ENCODE data around the gene TMOD2.

TMOD2 gene

GRCh38 chr15:51818150-51818549, 66.8 kb downstream of the TMOD2 start:
- no peaks in the 10 kb centered on the region for H3K36me3 ChIP-seq (ENCODE audit: control insufficient read depth, insufficient read depth, low read length)
- peaks cover 4% of the 10 kb centered on the region; the same call in 1 of the 2 replicates for H3K4me1 ChIP-seq (ENCODE audit: control insufficient read depth, insufficient read depth, low read length)
- no peaks in the 10 kb centered on the region for H3K27me3 ChIP-seq (ENCODE audit: control insufficient read depth, insufficient read depth, low read length)
- peaks cover 8% of the 10 kb centered on the region for H3K9me3 ChIP-seq (ENCODE audit: control insufficient read depth, insufficient read depth, low read depth, low read length)
- no peak overlapping the region for H3K4me3 ChIP-seq (ENCODE audit: low read depth, low read length)
- no peak overlapping the region for H3K9ac ChIP-seq (ENCODE audit: low read length)
- H3K27ac ChIP-seq (ENCODE audit: low read depth, low read length): no peak overlapping the region

DNA sequence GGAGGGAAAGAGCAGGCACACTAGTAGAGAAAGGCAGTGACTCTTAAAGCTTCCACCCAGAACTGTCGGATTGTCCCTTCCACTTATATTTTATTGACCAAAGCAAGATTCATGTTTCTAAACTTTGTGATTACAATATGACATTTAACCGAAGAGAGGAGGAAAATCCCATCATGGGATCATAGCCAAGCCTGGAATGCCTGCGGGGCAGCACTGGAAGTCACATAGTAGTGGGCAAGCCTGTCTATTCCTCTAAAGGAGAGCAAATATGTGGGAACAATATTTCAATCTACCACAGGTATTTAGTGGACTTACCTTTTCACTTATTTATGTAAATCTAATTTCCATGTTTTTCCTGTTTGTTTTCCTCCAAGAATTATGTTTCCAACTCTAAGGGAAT, 74.3 kb downstream of the TMOD2 start:
- Histone ChIP-seq H3K4me1 (ENCODE audit: control insufficient read depth, insufficient read depth, low read length) (0 out of 2 replicates have a peak, but pooled peaks cover 4% of the 10 kb centered on the region), H3K36me3 (ENCODE audit: control insufficient read depth, insufficient read depth, low read length) (no peaks in the 10 kb centered on the region), H3K9me3 (ENCODE audit: control insufficient read depth, insufficient read depth, low read depth, low read length) (peaks cover 8% of the 10 kb centered on the region), H3K27ac (ENCODE audit: low read depth, low read length) (no peak overlapping the region), H3K27me3 (ENCODE audit: control insufficient read depth, insufficient read depth, low read length) (no peaks in the 10 kb centered on the region), H3K9ac (ENCODE audit: low read length) (no peak overlapping the region), H3K4me3 (ENCODE audit: low read depth, low read length) (no peak overlapping the region)

- Histone ChIP-seq H3K4me1 (ENCODE audit: control insufficient read depth, insufficient read depth, low read length) (peaks cover 8% of the 10 kb centered on the region; the same call in 1 of the 2 replicates), H3K4me3 (ENCODE audit: low read depth, low read length) (peak overlapping the region; percentile 71; the same call in 1 of the 2 replicates), H3K36me3 (ENCODE audit: control insufficient read depth, insufficient read depth, low read length) (no peaks in the 10 kb centered on the region), H3K9me3 (ENCODE audit: control insufficient read depth, insufficient read depth, low read depth, low read length) (no peaks in the 10 kb centered on the region), H3K27me3 (ENCODE audit: control insufficient read depth, insufficient read depth, low read length) (no peaks in the 10 kb centered on the region), H3K27ac (ENCODE audit: low read depth, low read length) (no peak overlapping the region), H3K9ac (ENCODE audit: low read length) (no peak overlapping the region)
These were observed 77.4 kb downstream of the TMOD2 start for GRCh38 chr15:51828621-51829375.

GRCh38 chr15:51829376-51830275, 78.2 kb downstream of the TMOD2 start, which contains the start of gene TMOD3:
TSS of gene TMOD3 (plus strand) at chr15:51829653. CDS start at chr15:51862885, 33,232 bp downstream.
- no peaks in the 10 kb centered on the region for H3K36me3 ChIP-seq (ENCODE audit: control insufficient read depth, insufficient read depth, low read length)
- H3K9ac ChIP-seq (ENCODE audit: low read length): peak within 1 kb of the TSS; percentile 69
- peak within 1 kb of the TSS; percentile 42; the same call in 1 of the 2 replicates for H3K27ac ChIP-seq (ENCODE audit: low read depth, low read length)
- no peaks in the 10 kb centered on the region for H3K27me3 ChIP-seq (ENCODE audit: control insufficient read depth, insufficient read depth, low read length)
- no peaks in the 10 kb centered on the region for H3K9me3 ChIP-seq (ENCODE audit: control insufficient read depth, insufficient read depth, low read depth, low read length)
- H3K4me3 ChIP-seq (ENCODE audit: low read depth, low read length): peak within 1 kb of the TSS; percentile 71
- H3K4me1 ChIP-seq (ENCODE audit: control insufficient read depth, insufficient read depth, low read length): peaks cover 8% of the 10 kb centered on the region; the same call in 1 of the 2 replicates

GRCh38 chr15:51830276-51830806, 78.9 kb downstream of the TMOD2 start:
- Histone ChIP-seq H3K9ac (ENCODE audit: low read length) (peak overlapping the region; percentile 69), H3K27ac (ENCODE audit: low read depth, low read length) (no peak overlapping the region; the same call in 1 of the 2 replicates), H3K4me3 (ENCODE audit: low read depth, low read length) (peak overlapping the region; percentile 71), H3K9me3 (ENCODE audit: control insufficient read depth, insufficient read depth, low read depth, low read length) (no peaks in the 10 kb centered on the region), H3K4me1 (ENCODE audit: control insufficient read depth, insufficient read depth, low read length) (peaks cover 11% of the 10 kb centered on the region; the same call in 1 of the 2 replicates), H3K27me3 (ENCODE audit: control insufficient read depth, insufficient read depth, low read length) (no peaks in the 10 kb centered on the region), H3K36me3 (ENCODE audit: control insufficient read depth, insufficient read depth, low read length) (no peaks in the 10 kb centered on the region)

DNA sequence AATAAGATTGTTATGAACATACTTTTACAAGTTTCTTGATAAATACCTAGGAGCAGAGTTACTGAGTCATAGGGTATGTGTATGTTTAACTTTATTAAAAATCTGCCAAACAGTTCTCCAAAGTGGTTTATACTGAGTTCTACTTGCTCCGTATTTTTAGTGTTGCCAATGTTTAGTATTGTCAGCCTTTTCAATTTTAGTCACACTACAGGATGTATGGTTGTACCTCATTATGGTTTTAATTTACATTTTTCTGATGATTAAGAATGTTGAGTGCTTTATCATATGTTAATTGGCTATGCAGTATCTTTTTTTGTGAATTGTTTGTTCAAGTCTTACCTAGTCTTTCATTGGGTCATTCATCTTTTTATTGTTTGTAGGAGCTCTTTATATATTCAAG, 82.4 kb downstream of the TMOD2 start:
- Histone ChIP-seq H3K4me3 (ENCODE audit: low read depth, low read length) (no peak overlapping the region), H3K4me1 (ENCODE audit: control insufficient read depth, insufficient read depth, low read length) (peaks cover 24% of the 10 kb centered on the region), H3K9me3 (ENCODE audit: control insufficient read depth, insufficient read depth, low read depth, low read length) (no peaks in the 10 kb centered on the region), H3K27ac (ENCODE audit: low read depth, low read length) (no peak overlapping the region), H3K27me3 (ENCODE audit: control insufficient read depth, insufficient read depth, low read length) (no peaks in the 10 kb centered on the region), H3K9ac (ENCODE audit: low read length) (no peak overlapping the region), H3K36me3 (ENCODE audit: control insufficient read depth, insufficient read depth, low read length) (no peaks in the 10 kb centered on the region)

DNA sequence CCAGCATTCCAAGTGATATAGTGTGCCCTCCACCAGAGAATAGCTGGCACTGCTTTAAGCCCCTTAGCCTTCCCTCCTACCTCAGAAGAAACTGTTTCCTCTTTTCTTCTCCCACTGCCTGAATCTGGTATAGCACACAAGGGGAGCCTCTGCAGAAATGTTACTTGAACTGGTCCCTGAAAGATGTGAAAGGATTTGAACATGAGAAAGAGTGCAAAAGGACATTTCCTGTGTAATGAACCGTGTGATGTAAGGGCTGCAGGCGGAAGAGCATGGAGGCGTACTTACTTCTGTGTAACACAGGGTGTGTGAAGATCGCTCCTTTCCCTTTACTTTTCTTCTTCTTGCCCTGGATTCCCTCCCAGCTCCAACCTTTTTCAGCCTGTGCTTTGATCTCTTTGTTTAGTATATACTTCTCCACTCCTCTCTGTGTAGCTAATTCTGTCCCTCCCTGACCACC, 86.4 kb downstream of the TMOD2 start:
- Histone ChIP-seq H3K27me3 (ENCODE audit: control insufficient read depth, insufficient read depth, low read length) (no peaks in the 10 kb centered on the region), H3K27ac (ENCODE audit: low read depth, low read length) (no peak overlapping the region), H3K9ac (ENCODE audit: low read length) (no peak overlapping the region), H3K4me3 (ENCODE audit: low read depth, low read length) (no peak overlapping the region), H3K4me1 (ENCODE audit: control insufficient read depth, insufficient read depth, low read length) (peaks cover 33% of the 10 kb centered on the region), H3K36me3 (ENCODE audit: control insufficient read depth, insufficient read depth, low read length) (no peaks in the 10 kb centered on the region), H3K9me3 (ENCODE audit: control insufficient read depth, insufficient read depth, low read depth, low read length) (no peaks in the 10 kb centered on the region)

DNA sequence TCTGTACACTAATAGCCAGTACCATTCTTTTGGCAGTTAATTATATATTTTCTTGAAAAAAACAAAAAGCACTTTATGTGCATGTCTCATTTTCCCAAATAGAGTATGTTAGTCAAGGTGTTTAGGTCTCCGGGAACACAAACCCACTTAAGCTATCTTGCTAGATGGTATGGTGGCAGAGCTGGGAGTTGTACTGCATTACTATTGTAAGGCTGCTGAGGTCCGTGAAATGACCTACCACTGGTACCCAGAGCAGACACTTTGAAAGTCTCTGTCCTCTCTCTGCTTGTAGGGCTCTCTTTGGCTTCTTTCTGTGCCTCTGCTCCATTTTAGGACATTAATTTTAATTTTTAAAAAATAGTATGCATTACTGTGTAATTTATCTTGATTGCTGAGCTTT, 86.9 kb downstream of the TMOD2 start:
- no peak overlapping the region for H3K9ac ChIP-seq (ENCODE audit: low read length)
- H3K27ac ChIP-seq (ENCODE audit: low read depth, low read length): no peak overlapping the region
- no peaks in the 10 kb centered on the region for H3K36me3 ChIP-seq (ENCODE audit: control insufficient read depth, insufficient read depth, low read length)
- H3K27me3 ChIP-seq (ENCODE audit: control insufficient read depth, insufficient read depth, low read length): no peaks in the 10 kb centered on the region
- H3K4me1 ChIP-seq (ENCODE audit: control insufficient read depth, insufficient read depth, low read length): peaks cover 37% of the 10 kb centered on the region
- no peak overlapping the region for H3K4me3 ChIP-seq (ENCODE audit: low read depth, low read length)
- no peaks in the 10 kb centered on the region for H3K9me3 ChIP-seq (ENCODE audit: control insufficient read depth, insufficient read depth, low read depth, low read length)

- Histone ChIP-seq H3K27me3 (ENCODE audit: control insufficient read depth, insufficient read depth, low read length) (no peaks in the 10 kb centered on the region), H3K9me3 (ENCODE audit: control insufficient read depth, insufficient read depth, low read depth, low read length) (no peaks in the 10 kb centered on the region), H3K4me3 (ENCODE audit: low read depth, low read length) (no peak overlapping the region), H3K9ac (ENCODE audit: low read length) (no peak overlapping the region), H3K36me3 (ENCODE audit: control insufficient read depth, insufficient read depth, low read length) (no peaks in the 10 kb centered on the region), H3K4me1 (ENCODE audit: control insufficient read depth, insufficient read depth, low read length) (peaks cover 48% of the 10 kb centered on the region), H3K27ac (ENCODE audit: low read depth, low read length) (no peak overlapping the region)
These were observed 89.3 kb downstream of the TMOD2 start for GRCh38 chr15:51840692-51841091.

- Histone ChIP-seq H3K36me3 (ENCODE audit: control insufficient read depth, insufficient read depth, low read length) (no peaks in the 10 kb centered on the region), H3K4me3 (ENCODE audit: low read depth, low read length) (no peak overlapping the region), H3K9me3 (ENCODE audit: control insufficient read depth, insufficient read depth, low read depth, low read length) (no peaks in the 10 kb centered on the region), H3K27me3 (ENCODE audit: control insufficient read depth, insufficient read depth, low read length) (no peaks in the 10 kb centered on the region), H3K9ac (ENCODE audit: low read length) (no peak overlapping the region), H3K4me1 (ENCODE audit: control insufficient read depth, insufficient read depth, low read length) (peaks cover 53% of the 10 kb centered on the region), H3K27ac (ENCODE audit: low read depth, low read length) (no peak overlapping the region)
These were observed 90.1 kb downstream of the TMOD2 start for GRCh38 chr15:51841406-51842040.

Measured in HUES6 (cell line).